SK-N-SH (cell line): ENCODE results near the gene FGD6.

Experiments
- EP300 ChIP-seq, 2 experiments: IDR thresholded peaks; 2 replicates each; pipeline versions ENCODE4 v1.4.0 to v1.6.1; 2012; ENCODE audit warnings: borderline replicate concordance in 1 of 2, low read depth in 1 of 2, low read length in 1 of 2
- EZH2phosphoT487 ChIP-seq: fragments of 200-600 bp; sonication (generic); IDR thresholded peaks from 2 replicates; pipeline ENCODE4 v1.6.1; 2017; ENCODE audit warnings: low read depth, mixed run types, mild to moderate bottlenecking, antibody characterized with exemption, moderate library complexity, borderline replicate concordance
- FOSL2 ChIP-seq: IDR thresholded peaks from 2 replicates; pipeline ENCODE4 v1.4.0; 2012; ENCODE audit warnings: low read depth, mild to moderate bottlenecking, moderate library complexity, borderline replicate concordance
- NFIC ChIP-seq: IDR thresholded peaks from 2 replicates; pipeline ENCODE4 v1.4.0; 2012; ENCODE audit warnings: borderline replicate concordance
- NRF1 ChIP-seq: IDR thresholded peaks from 2 replicates; pipeline ENCODE4 v1.6.1; 2012; ENCODE audit warnings: low read depth, mild to moderate bottlenecking, low read length
- POLR2AphosphoS5 ChIP-seq: IDR thresholded peaks from 2 replicates; pipeline ENCODE4 v1.6.1; 2012; ENCODE audit warnings: low read depth, low read length
- RFX5 ChIP-seq: IDR thresholded peaks from 2 replicates; pipeline ENCODE4 v1.6.1; 2012; ENCODE audit warnings: mild to moderate bottlenecking, improper control_type of control experiment, low read length
- TAF1 ChIP-seq: IDR thresholded peaks from 2 replicates; pipeline ENCODE4 v1.6.1; 2012; ENCODE audit warnings: low read depth, mild to moderate bottlenecking, low read length, moderate library complexity, borderline replicate concordance
- USF2 ChIP-seq: fragments of 150-350 bp; IDR thresholded peaks from 2 replicates; pipeline ENCODE4 v1.6.1; 2017; ENCODE audit warnings: antibody characterized with exemption, low read length, low read depth, borderline replicate concordance
- YY1 ChIP-seq: IDR thresholded peaks from 2 replicates; pipeline ENCODE4 v1.4.0; 2012; ENCODE audit warnings: low read depth, mild to moderate bottlenecking
- TF ChIP-seq, protein P1 (sequence below): fragments of 200-600 bp; sonication (generic); IDR thresholded peaks from 2 replicates; pipeline ENCODE4 v1.6.1; 2017; ENCODE audit warnings: antibody characterized with exemption, mild to moderate bottlenecking, moderate library complexity

- no peak for TF ChIP-seq TAF1
- TF ChIP-seq USF2, result no peak
- TF ChIP-seq, protein P1, sequence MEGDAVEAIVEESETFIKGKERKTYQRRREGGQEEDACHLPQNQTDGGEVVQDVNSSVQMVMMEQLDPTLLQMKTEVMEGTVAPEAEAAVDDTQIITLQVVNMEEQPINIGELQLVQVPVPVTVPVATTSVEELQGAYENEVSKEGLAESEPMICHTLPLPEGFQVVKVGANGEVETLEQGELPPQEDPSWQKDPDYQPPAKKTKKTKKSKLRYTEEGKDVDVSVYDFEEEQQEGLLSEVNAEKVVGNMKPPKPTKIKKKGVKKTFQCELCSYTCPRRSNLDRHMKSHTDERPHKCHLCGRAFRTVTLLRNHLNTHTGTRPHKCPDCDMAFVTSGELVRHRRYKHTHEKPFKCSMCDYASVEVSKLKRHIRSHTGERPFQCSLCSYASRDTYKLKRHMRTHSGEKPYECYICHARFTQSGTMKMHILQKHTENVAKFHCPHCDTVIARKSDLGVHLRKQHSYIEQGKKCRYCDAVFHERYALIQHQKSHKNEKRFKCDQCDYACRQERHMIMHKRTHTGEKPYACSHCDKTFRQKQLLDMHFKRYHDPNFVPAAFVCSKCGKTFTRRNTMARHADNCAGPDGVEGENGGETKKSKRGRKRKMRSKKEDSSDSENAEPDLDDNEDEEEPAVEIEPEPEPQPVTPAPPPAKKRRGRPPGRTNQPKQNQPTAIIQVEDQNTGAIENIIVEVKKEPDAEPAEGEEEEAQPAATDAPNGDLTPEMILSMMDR, result no peak
- TF ChIP-seq EZH2phosphoT487, result no peak
- no peak for TF ChIP-seq FOSL2
- TF ChIP-seq EP300 (IDR thresholded peaks at IDR 0.05; ENCODE audit: borderline replicate concordance in 1 of 2, low read depth in 1 of 2, low read length in 1 of 2), result no peak
- no peak for TF ChIP-seq YY1
- no peak for TF ChIP-seq POLR2AphosphoS5
- TF ChIP-seq NFIC, result no peak
- no peak for TF ChIP-seq NRF1
- no peak for TF ChIP-seq RFX5
These were observed 36.1 kb upstream of the FGD6 start for GRCh38 chr12:95253386-95253785.
